ENCODE results near the gene FAM241A.
"Not testable (repeated sequence)": the region's sequence is repeated elsewhere in the genome, so short reads cannot be mapped to it uniquely, and the experiment has no call there.

The FAM241A gene

GRCh38 chr4:112145326-112145789 lies at the start of gene FAM241A:
Gene FAM241A (plus strand): TSS chr4:112145454. CDS start chr4:112145581, 127 bp downstream.
- DNase-seq, result peak; percentile 75

GRCh38 chr4:112098841-112099530 lies 46.3 kb upstream of the FAM241A start:
- no peak for DNase-seq

GRCh38 chr4:112099701-112100297 lies 45.5 kb upstream of the FAM241A start:
- DNase-seq, result peak; percentile 51

GRCh38 chr4:112102875-112103370 lies 42.3 kb upstream of the FAM241A start:
- no peak for DNase-seq

GRCh38 chr4:112105201-112105969 lies 39.9 kb upstream of the FAM241A start:
- DNase-seq, result no peak

GRCh38 chr4:112109360-112110058 lies 35.7 kb upstream of the FAM241A start:
- no peak for DNase-seq

GRCh38 chr4:112110059-112110425 lies 35.2 kb upstream of the FAM241A start:
- no peak for DNase-seq

GRCh38 chr4:112111306-112111705 lies 33.9 kb upstream of the FAM241A start:
- no peak for DNase-seq

GRCh38 chr4:112112095-112112494 lies 33.2 kb upstream of the FAM241A start:
- not testable (repeated sequence) for DNase-seq

GRCh38 chr4:112112590-112113170 lies 32.6 kb upstream of the FAM241A start:
- no peak for DNase-seq

- no peak for DNase-seq
These were observed 31.4 kb upstream of the FAM241A start for GRCh38 chr4:112113864-112114263.

GRCh38 chr4:112114452-112114851 lies 30.8 kb upstream of the FAM241A start:
- no peak for DNase-seq

- DNase-seq, result no peak
These were observed 26.4 kb upstream of the FAM241A start for GRCh38 chr4:112118742-112119352.

- DNase-seq, result no peak
These were observed 25.9 kb upstream of the FAM241A start for GRCh38 chr4:112119353-112119783.

- DNase-seq, result no peak
These were observed 25.2 kb upstream of the FAM241A start for GRCh38 chr4:112120021-112120420.

- DNase-seq, result no peak
These were observed 19.8 kb upstream of the FAM241A start for GRCh38 chr4:112125416-112125815.

- no peak for DNase-seq
These were observed 18.1 kb upstream of the FAM241A start for GRCh38 chr4:112127048-112127637.

- DNase-seq, result no peak
These were observed 17.5 kb upstream of the FAM241A start for GRCh38 chr4:112127803-112128202.

- no peak for DNase-seq
These were observed 16.8 kb upstream of the FAM241A start for GRCh38 chr4:112128452-112128851.

GRCh38 chr4:112130906-112131305 lies 14.3 kb upstream of the FAM241A start:
- DNase-seq, result no peak

- DNase-seq, result no peak
These were observed 8.7 kb upstream of the FAM241A start for GRCh38 chr4:112136551-112136950.

- no peak for DNase-seq
These were observed 6.7 kb upstream of the FAM241A start for GRCh38 chr4:112138538-112138937.
